DOHH2 (cell line): ENCODE measurements around the gene PRAMEF14.
A peak's percentile ranks its signal among the peaks of the same experiment; 100 is the strongest.
"Not testable (repeated sequence)": the region's sequence is repeated elsewhere in the genome, so short reads cannot be mapped to it uniquely, and the experiment has no call there.

Experiments used
- H3F3A ChIP-seq: fragments of 200-600 bp; sonication (generic), shearing (Covaris generic); 2 replicates; pipeline ENCODE4 v1.6.0; 2016; ENCODE audit warnings: antibody characterized with exemption, mild to moderate bottlenecking; ENCODE audit not compliant: control insufficient read depth, insufficient read depth
- H3K27ac ChIP-seq: fragments of 200-600 bp; sonication (generic); 2 replicates; pipeline ENCODE4 v1.5.1; 2014; ENCODE audit warnings: low read depth, mild to moderate bottlenecking, low read length, moderate library complexity
- H3K27me3 ChIP-seq: fragments of 200-600 bp; sonication (generic); 2 replicates; pipeline ENCODE4 v1.6.1; 2014; ENCODE audit warnings: mild to moderate bottlenecking, low read length, mixed read lengths; ENCODE audit not compliant: control insufficient read depth
- H3K36me3 ChIP-seq: fragments of 200-600 bp; sonication (generic); 2 replicates; pipeline ENCODE4 v1.6.1; 2014; ENCODE audit warnings: mild to moderate bottlenecking, low read length, moderate library complexity, mixed read lengths; ENCODE audit not compliant: control insufficient read depth
- H3K4me1 ChIP-seq: fragments of 200-600 bp; sonication (generic); 2 replicates; pipeline ENCODE4 v1.6.1; 2014; ENCODE audit warnings: mild to moderate bottlenecking, low read length, mixed read lengths; ENCODE audit not compliant: control insufficient read depth
- H3K4me2 ChIP-seq: fragments of 200-600 bp; sonication (generic); 2 replicates; pipeline ENCODE4 v1.6.0; 2014; ENCODE audit warnings: mild to moderate bottlenecking, low read length, moderate library complexity
- H3K4me3 ChIP-seq: fragments of 200-600 bp; sonication (generic); 2 replicates; pipeline ENCODE4 v1.5.1; 2014; ENCODE audit warnings: mild to moderate bottlenecking, low read length, mixed read lengths
- H3K79me2 ChIP-seq: fragments of 200-600 bp; sonication (generic); 2 replicates; pipeline ENCODE4 v1.6.1; 2014; ENCODE audit warnings: mild to moderate bottlenecking, low read length, mixed read lengths; ENCODE audit not compliant: control insufficient read depth
- H3K9me2 ChIP-seq: fragments of 200-600 bp; sonication (generic); replicated peaks from 2 replicates; pipeline ENCODE4 v1.6.1; 2014; ENCODE audit warnings: mild to moderate bottlenecking, low read length, mixed read lengths; ENCODE audit not compliant: control insufficient read depth
- H3K9me3 ChIP-seq: fragments of 200-600 bp; sonication (generic); 2 replicates; pipeline ENCODE4 v1.6.1; 2014; ENCODE audit warnings: antibody characterized with exemption, low read length, mixed read lengths; ENCODE audit not compliant: control insufficient read depth, insufficient read depth
- H4K20me1 ChIP-seq: fragments of 200-600 bp; sonication (generic); 2 replicates; pipeline ENCODE4 v1.6.0; 2014; ENCODE audit warnings: low read depth, mild to moderate bottlenecking, antibody characterized with exemption, low read length, moderate library complexity; ENCODE audit not compliant: control insufficient read depth, insufficient read depth
- CTCF ChIP-seq: fragments of 200-600 bp; sonication (generic); IDR thresholded peaks from one replicate; pipeline ENCODE4 v1.5.1; 2014; ENCODE audit warnings: antibody characterized with exemption, mild to moderate bottlenecking, low read depth, low read length; ENCODE audit not compliant: poor library complexity, severe bottlenecking

Gene PRAMEF14

GRCh38 chr1:13368544-13368943, 21.6 kb upstream of the PRAMEF14 start:
- H3K9me2 ChIP-seq, H3K9me3 ChIP-seq, H4K20me1 ChIP-seq, H3K4me2 ChIP-seq, H3K79me2 ChIP-seq, H3K36me3 ChIP-seq, H3K4me1 ChIP-seq, H3K27me3 ChIP-seq, H3K27ac ChIP-seq, H3K4me3 ChIP-seq, H3F3A ChIP-seq: not testable (repeated sequence)
- peak; percentile 54 for TF ChIP-seq CTCF

- H3K27ac ChIP-seq, H3K36me3 ChIP-seq, H3K79me2 ChIP-seq, H3K4me3 ChIP-seq, H3F3A ChIP-seq, H3K9me3 ChIP-seq, H3K4me1 ChIP-seq, H3K4me2 ChIP-seq, H3K9me2 ChIP-seq, H3K27me3 ChIP-seq, H4K20me1 ChIP-seq: not testable (repeated sequence)
Measured at GRCh38 chr1:13366536-13366935, 19.6 kb upstream of the PRAMEF14 start.

GRCh38 chr1:13364928-13365327, 18.0 kb upstream of the PRAMEF14 start:
- not testable (repeated sequence) for H3K27me3 ChIP-seq, H3F3A ChIP-seq, H4K20me1 ChIP-seq, H3K36me3 ChIP-seq, H3K9me2 ChIP-seq, H3K9me3 ChIP-seq, H3K27ac ChIP-seq, H3K4me2 ChIP-seq, H3K4me1 ChIP-seq, H3K79me2 ChIP-seq, H3K4me3 ChIP-seq

GRCh38 chr1:13362364-13362763, 15.4 kb upstream of the PRAMEF14 start:
- not testable (repeated sequence) for H3K9me3 ChIP-seq, H3K27ac ChIP-seq, H4K20me1 ChIP-seq, H3K9me2 ChIP-seq, H3K79me2 ChIP-seq, H3K27me3 ChIP-seq, H3K36me3 ChIP-seq, H3K4me2 ChIP-seq, H3F3A ChIP-seq, H3K4me3 ChIP-seq
- peaks cover 12% of the 10 kb centered on the region for H3K4me1 ChIP-seq

GRCh38 chr1:13356774-13357173, 9.8 kb upstream of the PRAMEF14 start:
- H3K9me3 ChIP-seq, H4K20me1 ChIP-seq, H3K4me3 ChIP-seq, H3F3A ChIP-seq, H3K27me3 ChIP-seq, H3K36me3 ChIP-seq, H3K27ac ChIP-seq, H3K79me2 ChIP-seq, H3K4me2 ChIP-seq, H3K9me2 ChIP-seq: not testable (repeated sequence)
- H3K4me1 ChIP-seq: peaks cover 12% of the 10 kb centered on the region
- peak; percentile 41 for TF ChIP-seq CTCF

GRCh38 chr1:13354475-13354874, 7.5 kb upstream of the PRAMEF14 start:
- not testable (repeated sequence) for H3K36me3 ChIP-seq, H4K20me1 ChIP-seq, H3K79me2 ChIP-seq, H3K27me3 ChIP-seq, H3K9me3 ChIP-seq, H3K9me2 ChIP-seq, H3K27ac ChIP-seq, H3K4me2 ChIP-seq, H3K4me3 ChIP-seq, H3F3A ChIP-seq
- H3K4me1 ChIP-seq: peaks cover 12% of the 10 kb centered on the region

GRCh38 chr1:13353476-13353875, 6.5 kb upstream of the PRAMEF14 start:
- H3K9me2 ChIP-seq, H3K27me3 ChIP-seq, H3K4me1 ChIP-seq, H3K27ac ChIP-seq, H3F3A ChIP-seq, H3K4me2 ChIP-seq, H3K4me3 ChIP-seq, H3K9me3 ChIP-seq, H3K36me3 ChIP-seq, H4K20me1 ChIP-seq, H3K79me2 ChIP-seq: not testable (repeated sequence)
